HEK293T (cell line): ENCODE results near the gene PKIB.

Experiments
- CTCF ChIA-PET: fragments of 350-600 bp; formaldehyde crosslinking; extraction: SDS; loops from one replicate; lab custom pipeline; 2021; ENCODE audit warnings: antibody characterized with exemption, inconsistent platforms; lab: Yijun Ruan, JAX
- POLR2A ChIA-PET: fragments of 350-600 bp; formaldehyde crosslinking; extraction: SDS; loops from one replicate; lab custom pipeline; 2020; ENCODE audit warnings: antibody characterized with exemption, inconsistent platforms; lab: Yijun Ruan, JAX
- DNase-seq: peaks from one replicate; pipeline ENCODE4 v3.0.0; 2012; ENCODE audit warnings: mixed read lengths; ENCODE audit errors: extremely low spot score
- ARNT ChIP-seq: fragments of 450-650 bp; IDR thresholded peaks from 2 replicates; pipeline ENCODE4 v1.6.1; 2017; ENCODE audit warnings: mild to moderate bottlenecking
- BHLHE40 ChIP-seq: fragments of 450-650 bp; IDR thresholded peaks from 2 replicates; pipeline ENCODE4 v1.6.1; 2016; ENCODE audit warnings: mild to moderate bottlenecking, moderate library complexity, borderline replicate concordance
- CTBP1 ChIP-seq: fragments of 450-650 bp; IDR thresholded peaks from 2 replicates; pipeline ENCODE4 v1.6.1; 2016; ENCODE audit warnings: borderline replicate concordance
- ELF4 ChIP-seq: fragments of 450-650 bp; IDR thresholded peaks from 2 replicates; pipeline ENCODE4 v1.6.1; 2017; ENCODE audit warnings: antibody characterized with exemption
- FOXA1 ChIP-seq: fragments of 450-650 bp; IDR thresholded peaks from 2 replicates; pipeline ENCODE4 v1.6.1; 2016; ENCODE audit warnings: mild to moderate bottlenecking
- FOXK2 ChIP-seq: fragments of 450-650 bp; IDR thresholded peaks from 2 replicates; pipeline ENCODE4 v1.6.1; 2016; ENCODE audit warnings: mild to moderate bottlenecking
- FOXM1 ChIP-seq: fragments of 450-650 bp; IDR thresholded peaks from 2 replicates; pipeline ENCODE4 v1.6.1; 2017; ENCODE audit warnings: mild to moderate bottlenecking, borderline replicate concordance
- HDGF ChIP-seq: fragments of 450-650 bp; IDR thresholded peaks from 2 replicates; pipeline ENCODE4 v1.6.1; 2017; ENCODE audit warnings: antibody characterized with exemption, borderline replicate concordance
- L3MBTL2 ChIP-seq: fragments of 450-650 bp; conservative IDR thresholded peaks from 2 replicates; pipeline ENCODE4 v1.6.1; 2016; ENCODE audit warnings: mild to moderate bottlenecking
- LEF1 ChIP-seq: fragments of 450-650 bp; IDR thresholded peaks from 2 replicates; pipeline ENCODE4 v1.6.1; 2017; ENCODE audit warnings: mild to moderate bottlenecking, borderline replicate concordance
- NFRKB ChIP-seq: fragments of 450-650 bp; IDR thresholded peaks from 2 replicates; pipeline ENCODE4 v1.6.1; 2016; ENCODE audit warnings: mild to moderate bottlenecking, moderate library complexity
- PKNOX1 ChIP-seq: fragments of 450-650 bp; IDR thresholded peaks from 2 replicates; pipeline ENCODE4 v1.6.1; 2016
- SP1 ChIP-seq: fragments of 450-650 bp; IDR thresholded peaks from 2 replicates; pipeline ENCODE4 v1.6.1; 2017
- SUZ12 ChIP-seq: fragments of 450-650 bp; IDR thresholded peaks from 2 replicates; pipeline ENCODE4 v1.6.1; 2016; ENCODE audit warnings: mild to moderate bottlenecking
- TARDBP ChIP-seq: fragments of 450-650 bp; IDR thresholded peaks from 2 replicates; pipeline ENCODE4 v1.6.1; 2016
- ZNF384 ChIP-seq: fragments of 450-650 bp; IDR thresholded peaks from 2 replicates; pipeline ENCODE4 v1.6.1; 2016

The PKIB gene

DNA sequence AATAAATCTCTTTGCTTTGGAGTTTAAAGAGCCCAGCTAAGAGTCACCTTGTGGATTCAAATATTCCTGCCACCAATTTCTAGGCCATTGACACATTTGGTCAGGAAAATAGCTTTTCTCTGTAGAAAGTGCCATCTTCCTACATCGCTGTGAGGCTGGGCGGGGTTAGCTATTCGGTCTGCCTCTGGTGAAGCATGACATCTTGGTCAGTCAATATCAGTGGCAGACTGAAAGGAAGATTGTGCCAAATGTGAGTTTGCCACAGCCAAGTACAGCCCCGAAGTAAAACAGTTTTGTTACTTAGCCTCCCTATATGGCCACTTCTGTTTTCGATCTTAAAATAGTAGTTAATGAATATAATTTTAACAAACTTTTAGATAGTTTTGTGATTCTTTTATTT lies 103.9 kb downstream of the PKIB start:
- CTCF ChIA-PET = interaction anchor here (1.2 kb wide), 1 partner anchor 13 kb away, joined by 3 read pairs; no protein-coding TSS in a partner anchor
- DNase-seq = no peak
- POLR2A ChIA-PET = no interaction called here
- no peak for TF ChIP-seq FOXM1
- no peak for TF ChIP-seq HDGF
- no peak for TF ChIP-seq CTBP1
- no peak for TF ChIP-seq LEF1
- no peak for TF ChIP-seq NFRKB
- TF ChIP-seq TARDBP = no peak
- TF ChIP-seq SUZ12 = no peak
- no peak for TF ChIP-seq FOXA1
- no peak for TF ChIP-seq BHLHE40
- no peak for TF ChIP-seq ZNF384
- TF ChIP-seq SP1 = no peak

GRCh38 chr6:122715725-122716124 lies 105.5 kb downstream of the PKIB start:
- TF ChIP-seq NFRKB (no peak), ZNF384 (no peak)
- ChIA-PET CTCF (no interaction called here), POLR2A (no interaction called here)
- DNase-seq = no peak

GRCh38 chr6:122717350-122717749 lies 107.1 kb downstream of the PKIB start:
- DNase-seq = no peak
- ChIA-PET POLR2A (no interaction called here), CTCF (interaction anchor here (1.4 kb wide), 1 partner anchor 122 kb away, joined by 3 read pairs; no protein-coding TSS in a partner anchor)
- TF ChIP-seq ARNT = no peak
- TF ChIP-seq FOXA1 = no peak
- TF ChIP-seq CTBP1 = no peak
- TF ChIP-seq PKNOX1 = no peak
- no peak for TF ChIP-seq HDGF

DNA sequence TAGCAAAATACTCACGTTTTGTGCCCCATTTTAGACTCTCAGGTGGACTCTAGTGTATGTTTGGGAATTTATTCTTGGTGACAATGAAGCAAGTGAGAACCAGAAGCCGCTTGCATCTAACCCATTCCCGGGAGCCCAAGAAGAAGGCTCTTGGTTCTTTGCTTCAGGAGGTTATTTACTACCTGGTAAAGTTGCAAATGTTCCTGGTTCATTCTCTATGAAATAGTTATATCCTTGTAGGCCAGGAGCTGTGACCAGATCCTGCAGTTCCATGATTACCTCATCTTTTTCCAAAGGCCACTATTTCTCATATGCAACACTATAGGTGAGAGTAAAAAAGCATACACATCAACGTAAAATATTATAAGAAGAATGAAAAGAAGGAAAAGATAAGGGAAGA lies 108.4 kb downstream of the PKIB start:
- ChIA-PET POLR2A (no interaction called here), CTCF (no interaction called here)
- no peak for DNase-seq
- no peak for TF ChIP-seq NFRKB
- no peak for TF ChIP-seq BHLHE40
- TF ChIP-seq SP1 = no peak

- POLR2A ChIA-PET = no interaction called here
- no peak for DNase-seq
- CTCF ChIA-PET = no interaction called here
- TF ChIP-seq LEF1 (no peak), CTBP1 (no peak), ZNF384 (no peak), L3MBTL2 (no peak), FOXK2 (no peak), HDGF (no peak), SP1 (no peak), ELF4 (no peak), FOXM1 (no peak), TARDBP (no peak), SUZ12 (no peak), BHLHE40 (no peak), PKNOX1 (no peak), NFRKB (no peak), FOXA1 (no peak), ARNT (no peak)
These were observed 109.0 kb downstream of the PKIB start for GRCh38 chr6:122719176-122719575.

GRCh38 chr6:122722746-122723145 lies 112.5 kb downstream of the PKIB start:
- CTCF ChIA-PET = no interaction called here
- no peak for DNase-seq
- POLR2A ChIA-PET = no interaction called here
- TF ChIP-seq LEF1 (no peak), TARDBP (no peak), FOXA1 (no peak), HDGF (no peak), BHLHE40 (no peak), SP1 (no peak)

DNA sequence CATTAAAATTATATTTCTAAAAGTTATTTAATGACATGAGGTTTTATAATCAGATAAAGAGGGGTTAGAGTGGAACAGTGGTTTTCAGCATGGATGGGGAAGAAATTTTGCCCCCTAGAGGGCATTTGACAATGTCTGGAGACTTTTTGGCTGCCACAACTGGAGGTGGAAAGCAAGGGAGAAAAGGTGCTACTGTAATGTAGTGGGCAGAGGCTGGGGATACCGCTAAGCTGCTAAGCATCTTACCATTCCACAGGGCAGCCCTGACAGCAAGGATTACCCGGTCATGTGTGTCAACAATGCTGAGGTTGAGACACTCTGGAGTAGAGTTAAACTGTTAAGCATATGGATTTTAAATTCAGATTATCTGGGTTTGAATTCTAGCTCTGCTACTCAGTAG lies 116.4 kb downstream of the PKIB start:
- no peak for TF ChIP-seq HDGF
- no peak for TF ChIP-seq L3MBTL2
- TF ChIP-seq ELF4 = no peak
- no peak for TF ChIP-seq BHLHE40
- no peak for TF ChIP-seq FOXK2
- TF ChIP-seq ZNF384 = no peak
- no peak for TF ChIP-seq FOXA1
- no peak for TF ChIP-seq PKNOX1
- no peak for TF ChIP-seq TARDBP
- no peak for TF ChIP-seq NFRKB
- TF ChIP-seq ARNT = no peak
- TF ChIP-seq CTBP1 = no peak
- POLR2A ChIA-PET = interaction anchor here (1.2 kb wide), 1 partner anchor 63 kb away, joined by 4 read pairs; the partner anchor contains the start of gene SMPDL3A
- CTCF ChIA-PET = interaction anchor here (0.6 to 8.1 kb wide), 4 partner anchors 13 to 235 kb away, joined by 3 to 87 read pairs (median 6); no protein-coding TSS in a partner anchor
- peak; percentile 31 for DNase-seq
